GDM1 (cell line): ENCODE measurements around the gene IPCEF1.

Experiments used
- DNase-seq: peaks from one replicate; lab custom pipeline; 2025; lab: John Stamatoyannopoulos, UW

IPCEF1 gene

GRCh38 chr6:154161689-154162088, 194.9 kb downstream of the IPCEF1 start:
- DNase-seq = no peak

- no peak for DNase-seq
These were observed 197.5 kb downstream of the IPCEF1 start for GRCh38 chr6:154159126-154159525.

GRCh38 chr6:154157706-154158105, 198.9 kb downstream of the IPCEF1 start:
- no peak for DNase-seq

DNA sequence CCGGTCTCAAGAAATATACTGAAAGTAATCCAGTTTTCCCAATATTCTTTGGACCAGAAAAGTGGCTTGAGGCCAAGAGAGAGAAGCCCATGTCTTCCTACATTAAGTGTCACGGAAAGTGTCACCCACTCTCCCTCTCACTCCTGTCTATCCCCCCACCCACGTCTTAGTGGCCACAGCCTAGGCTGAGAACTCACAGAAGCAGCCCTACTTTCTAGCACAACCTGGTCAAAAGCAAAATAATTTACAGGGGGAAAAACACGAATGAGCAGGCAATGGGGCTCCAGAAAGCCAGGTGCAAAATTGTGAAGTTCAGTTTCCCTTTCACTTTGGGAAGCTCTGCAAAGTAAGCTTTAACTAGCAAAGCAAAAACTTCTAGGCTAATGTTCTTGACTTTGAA, 199.5 kb downstream of the IPCEF1 start:
- no peak for DNase-seq

DNA sequence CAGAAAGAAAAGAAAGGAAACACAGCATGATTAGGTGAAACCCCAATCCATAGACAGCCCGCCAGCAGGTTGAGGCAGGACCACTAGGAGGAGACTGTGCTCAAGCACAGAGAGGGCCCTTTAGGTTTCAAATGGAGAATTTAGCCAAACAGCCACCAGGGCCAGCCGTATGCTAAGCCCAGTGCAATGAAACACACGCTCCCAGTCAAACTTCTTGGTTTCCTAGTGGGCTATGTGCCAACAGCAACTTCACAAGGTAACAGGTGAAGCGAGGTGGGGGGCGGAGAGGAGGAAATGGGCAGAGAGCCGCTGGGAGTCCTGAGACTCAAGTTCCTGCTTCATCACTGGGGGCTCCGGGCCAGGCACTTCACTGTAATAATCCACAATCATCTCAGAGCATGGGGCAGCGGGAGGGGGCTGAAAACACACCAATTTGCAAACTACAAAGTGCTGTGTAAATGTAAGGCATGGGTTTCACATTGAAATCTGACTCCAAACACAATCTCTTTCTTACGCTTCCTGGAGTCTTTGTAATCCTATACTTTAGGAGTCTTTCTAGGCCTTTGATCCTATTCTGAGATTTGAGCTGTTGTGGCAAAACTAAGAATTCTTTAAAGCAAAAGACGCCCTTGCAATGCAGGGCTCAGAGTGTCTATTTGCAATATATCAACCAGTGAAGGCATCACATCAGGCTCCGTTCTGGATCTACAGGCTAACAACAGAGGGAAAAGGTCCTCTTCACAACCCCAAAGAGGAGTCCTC, 200.3 kb downstream of the IPCEF1 start:
- DNase-seq = peak; percentile 47

GRCh38 chr6:154154389-154154967, 202.1 kb downstream of the IPCEF1 start:
- peak; percentile 50 for DNase-seq

GRCh38 chr6:154143753-154144152, 212.8 kb downstream of the IPCEF1 start:
- no peak for DNase-seq

- no peak for DNase-seq
These were observed 215.9 kb downstream of the IPCEF1 start for GRCh38 chr6:154140743-154141142.

GRCh38 chr6:154139892-154140291, 216.7 kb downstream of the IPCEF1 start:
- DNase-seq = no peak

GRCh38 chr6:154138793-154139192, 217.8 kb downstream of the IPCEF1 start:
- DNase-seq = no peak

- no peak for DNase-seq
These were observed 222.0 kb downstream of the IPCEF1 start for GRCh38 chr6:154134471-154135147.

DNA sequence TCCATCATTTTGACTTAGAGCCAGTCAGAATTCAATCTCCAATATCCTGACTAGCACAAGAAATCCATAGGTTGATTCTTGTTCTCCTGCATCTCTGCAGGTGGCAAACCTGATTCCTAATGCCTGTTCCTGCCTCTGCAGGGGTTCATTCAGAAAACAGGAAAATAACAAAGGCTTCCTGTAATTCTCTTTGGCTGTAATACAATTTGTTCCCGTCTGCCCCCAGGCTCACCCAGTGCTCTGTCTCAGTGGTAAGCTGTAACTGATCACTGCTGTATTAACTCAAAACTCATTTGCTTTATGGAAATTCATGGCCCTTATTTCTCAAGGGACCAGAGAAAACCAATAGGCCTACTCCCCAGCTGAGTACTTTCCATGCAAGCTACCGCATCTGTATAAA, 228.9 kb downstream of the IPCEF1 start:
- DNase-seq = no peak

DNA sequence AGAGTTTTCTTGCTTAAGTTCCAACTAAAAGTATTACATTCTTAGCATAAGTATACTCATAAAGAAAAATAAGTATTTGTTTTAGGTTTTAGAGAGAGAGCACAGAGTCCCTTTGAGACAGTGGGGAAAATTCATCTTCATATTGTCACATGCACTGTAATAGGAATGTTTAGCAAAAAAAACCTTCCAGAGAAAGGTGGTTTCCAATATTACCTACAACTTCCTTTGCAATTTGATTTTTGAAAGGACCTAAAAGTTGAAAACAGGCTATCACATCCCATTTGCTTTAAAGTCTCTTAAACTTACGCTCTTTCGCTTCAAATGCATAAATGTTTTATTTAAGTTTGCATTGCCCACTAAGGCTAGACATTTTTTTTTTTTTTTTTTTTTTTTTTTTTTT, 231.2 kb downstream of the IPCEF1 start:
- no peak for DNase-seq

- DNase-seq = no peak
These were observed 233.2 kb downstream of the IPCEF1 start for GRCh38 chr6:154123155-154123956.

DNA sequence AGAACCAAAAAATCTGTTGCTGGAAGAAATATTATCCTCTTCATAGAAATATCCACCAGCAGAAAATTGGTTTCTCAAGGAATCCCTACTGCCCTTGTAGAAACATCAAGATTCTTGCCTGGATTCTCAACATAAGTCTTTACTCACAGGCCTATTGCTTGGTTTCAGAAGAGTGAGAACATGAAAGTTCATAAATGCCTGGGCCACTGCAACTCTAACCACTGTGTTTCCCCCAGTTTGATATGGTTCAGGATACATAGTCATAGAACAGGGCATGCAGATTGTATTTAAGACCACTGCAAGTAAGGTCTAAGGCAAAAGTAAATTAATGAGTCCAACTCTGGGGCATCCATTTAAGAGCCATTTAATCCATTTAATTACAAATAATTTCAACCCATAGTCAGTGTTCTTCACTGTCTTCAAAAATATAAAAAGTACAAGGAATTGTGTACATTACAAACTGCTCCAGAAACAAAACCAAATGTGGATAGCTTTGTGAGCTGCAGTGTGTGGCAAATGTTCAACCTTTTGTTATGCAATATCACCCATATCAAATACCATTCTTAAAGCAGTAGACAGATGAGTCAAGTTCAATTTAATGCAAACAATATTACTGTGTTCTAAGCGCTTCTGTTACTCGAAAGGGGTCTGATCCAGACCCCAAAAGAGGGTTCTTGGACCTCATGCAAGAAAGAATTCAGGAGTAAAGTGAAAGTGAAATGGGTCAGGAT, 234.2 kb downstream of the IPCEF1 start:
- no peak for DNase-seq

DNA sequence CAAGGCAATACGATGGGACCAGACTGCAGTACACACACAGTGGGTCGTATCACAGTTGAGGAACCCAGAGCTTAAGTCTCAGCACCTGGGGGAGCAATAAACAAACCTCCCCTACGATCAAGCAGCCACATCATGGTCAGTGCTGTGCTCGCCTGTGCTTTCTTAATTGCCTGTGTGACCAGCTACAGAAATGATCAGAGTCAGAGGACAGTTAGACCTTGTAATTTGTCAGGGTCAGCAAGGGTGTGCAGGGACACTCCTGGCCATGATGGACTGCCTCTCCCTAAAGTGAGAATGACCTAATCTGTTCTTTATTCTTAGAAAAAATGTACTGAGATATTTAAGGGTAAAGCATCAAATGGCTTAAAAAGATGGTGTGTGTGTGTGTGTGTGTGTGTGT, 239.1 kb downstream of the IPCEF1 start:
- DNase-seq = no peak

DNA sequence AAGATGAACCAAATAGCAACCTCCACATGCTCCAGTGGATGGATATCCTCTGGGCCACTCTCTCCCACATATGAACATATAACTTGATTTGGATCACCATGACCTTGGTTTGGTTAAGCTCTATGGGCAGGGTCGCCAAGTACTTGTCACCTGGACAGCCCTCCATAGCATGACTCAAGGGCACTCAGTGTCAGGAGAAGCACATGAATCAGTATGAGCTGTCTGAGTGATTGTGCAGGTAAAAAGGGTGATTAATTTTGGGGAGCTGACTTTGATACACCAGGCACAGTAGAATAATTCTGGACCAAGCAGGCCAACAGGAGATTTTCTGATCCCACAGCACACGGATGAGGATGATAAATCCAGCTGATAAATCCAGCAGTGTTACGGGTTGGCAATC, 243.2 kb downstream of the IPCEF1 start:
- no peak for DNase-seq

GRCh38 chr6:154112181-154112809, 244.3 kb downstream of the IPCEF1 start:
- DNase-seq = no peak

DNA sequence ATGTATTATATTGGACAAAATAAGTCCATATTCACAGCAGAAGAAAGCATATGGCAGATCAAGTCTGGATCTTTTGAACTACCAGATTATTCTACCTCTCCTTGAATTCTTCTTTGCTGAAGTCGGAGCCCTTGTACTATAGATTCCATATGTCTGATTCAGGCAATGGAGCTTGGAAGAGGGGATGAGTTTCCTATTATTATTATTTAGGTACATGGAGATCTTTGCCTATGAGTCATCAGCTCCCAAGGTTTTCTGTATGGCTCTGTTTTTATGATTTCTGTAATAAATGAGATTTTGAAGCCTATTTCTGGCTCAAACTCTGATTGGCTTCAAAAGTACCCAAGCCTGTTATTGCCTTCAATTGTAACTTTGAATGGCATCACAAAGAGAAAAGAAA, 245.6 kb downstream of the IPCEF1 start:
- DNase-seq = no peak

DNA sequence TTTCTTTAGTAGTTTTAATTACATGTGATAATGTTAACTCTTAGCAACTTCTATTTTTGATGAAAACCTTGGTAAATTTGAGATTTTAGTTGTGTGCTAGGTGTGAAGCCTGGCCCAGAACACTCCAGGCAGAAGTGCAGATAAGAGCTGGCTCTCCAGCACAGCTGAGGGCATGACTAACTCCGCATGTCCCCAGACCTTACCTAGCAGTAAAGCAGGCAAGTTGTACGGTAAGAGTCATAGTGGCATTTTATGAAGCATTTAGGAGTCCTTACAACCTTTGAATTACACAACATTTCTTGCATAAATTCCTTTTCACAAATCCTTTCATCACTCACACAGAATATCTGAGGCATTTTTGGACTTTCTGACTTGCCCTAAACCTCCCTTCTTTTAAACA, 250.4 kb downstream of the IPCEF1 start:
- DNase-seq = no peak
